Measurements from ENCODE around the gene MPL.

MPL gene

DNA sequence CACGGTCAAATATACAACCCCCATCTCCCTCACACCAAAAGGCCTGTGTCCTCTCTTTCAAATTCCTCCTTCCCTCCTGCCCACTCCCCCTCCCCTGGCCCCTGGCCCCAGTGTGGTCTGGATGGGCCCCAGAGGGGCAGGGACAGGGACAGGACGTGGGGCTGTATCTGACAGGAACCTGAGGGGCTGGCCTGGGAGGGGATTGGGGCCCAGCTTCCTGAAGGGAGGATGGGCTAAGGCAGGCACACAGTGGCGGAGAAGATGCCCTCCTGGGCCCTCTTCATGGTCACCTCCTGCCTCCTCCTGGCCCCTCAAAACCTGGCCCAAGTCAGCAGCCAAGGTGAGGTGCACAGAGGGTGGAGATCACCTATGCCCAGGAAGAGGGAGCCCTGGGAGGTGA is at the start of gene MPL:
MPL (plus strand) TSS at position 231 of the 400 bp plus-strand sequence; CDS start at position 262, 31 bp downstream.
- DNase-seq (ENCODE audit: low read depth), result no peak

GRCh38 chr1:43288058-43288784 is 49.4 kb upstream of the MPL start:
- DNase-seq (ENCODE audit: low read depth), result no peak

- no peak for DNase-seq (ENCODE audit: low read depth)
Measured at GRCh38 chr1:43288785-43289706, 48.6 kb upstream of the MPL start.

DNA sequence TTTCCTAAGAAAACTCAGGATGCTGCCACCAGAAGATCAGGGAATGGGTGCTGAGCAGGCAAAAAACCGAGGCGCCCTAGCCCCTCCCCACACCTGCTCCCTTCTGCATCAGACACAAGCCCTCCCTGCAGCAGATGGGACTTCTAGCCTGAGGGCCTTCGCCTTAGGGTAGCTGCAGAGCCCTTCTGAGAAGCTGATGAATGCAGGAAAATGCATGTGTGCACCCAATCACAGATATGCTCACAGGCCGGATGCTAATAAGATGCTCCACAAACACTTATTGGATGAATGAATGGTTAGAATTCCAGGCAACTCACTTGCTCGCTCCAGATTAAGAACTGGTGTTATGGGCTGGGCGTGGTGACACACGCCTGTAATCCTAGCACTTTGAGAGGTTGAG is 45.4 kb upstream of the MPL start:
- DNase-seq (ENCODE audit: low read depth), result no peak

- no peak for DNase-seq (ENCODE audit: low read depth)
Measured at GRCh38 chr1:43292679-43293078, 44.9 kb upstream of the MPL start.

- no peak for DNase-seq (ENCODE audit: low read depth)
Measured at GRCh38 chr1:43293176-43293575, 44.4 kb upstream of the MPL start.

DNA sequence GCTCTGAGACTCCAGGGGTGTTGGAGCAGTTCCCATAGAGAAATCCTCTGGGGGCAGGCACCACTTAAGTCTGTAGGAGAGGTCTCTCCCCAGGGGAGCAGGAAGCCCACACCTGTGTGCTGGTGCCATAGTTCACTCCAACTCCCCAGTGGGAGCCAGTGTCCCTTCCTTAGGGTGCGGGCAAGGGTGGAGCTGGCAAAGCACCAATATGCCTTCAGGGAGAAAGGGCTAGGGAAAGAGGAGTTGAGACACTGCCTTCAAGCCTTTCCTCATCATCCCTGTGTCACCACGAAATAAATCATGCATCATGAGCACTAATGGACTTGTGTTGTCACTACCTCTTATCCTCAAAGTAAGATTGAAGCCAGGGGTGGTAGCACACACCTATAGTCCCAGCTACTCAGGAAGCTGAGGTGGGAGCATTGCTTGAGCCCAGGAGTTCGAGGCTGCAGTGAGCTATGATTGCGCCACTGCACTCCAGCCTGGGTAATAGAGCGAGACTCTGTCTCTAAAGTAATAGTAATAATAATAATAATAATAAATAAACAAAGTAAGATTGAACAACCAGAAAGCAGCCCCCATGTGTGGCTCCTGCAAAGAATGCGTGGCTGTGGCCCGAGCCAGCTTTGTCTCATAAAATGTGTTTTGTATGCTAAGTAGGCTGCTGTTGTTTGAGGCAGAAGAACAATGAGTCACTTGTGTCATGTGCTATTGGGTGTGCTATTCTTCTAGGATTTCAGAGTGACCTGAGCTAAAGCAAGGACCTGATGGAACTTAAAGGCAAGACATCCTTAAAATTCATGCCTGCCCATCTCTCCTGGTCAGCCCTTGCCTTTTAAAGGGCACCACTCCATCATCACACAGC is 43.5 kb upstream of the MPL start:
- DNase-seq (ENCODE audit: low read depth), result no peak

GRCh38 chr1:43294761-43295160 is 42.9 kb upstream of the MPL start:
- no peak for DNase-seq (ENCODE audit: low read depth)

DNA sequence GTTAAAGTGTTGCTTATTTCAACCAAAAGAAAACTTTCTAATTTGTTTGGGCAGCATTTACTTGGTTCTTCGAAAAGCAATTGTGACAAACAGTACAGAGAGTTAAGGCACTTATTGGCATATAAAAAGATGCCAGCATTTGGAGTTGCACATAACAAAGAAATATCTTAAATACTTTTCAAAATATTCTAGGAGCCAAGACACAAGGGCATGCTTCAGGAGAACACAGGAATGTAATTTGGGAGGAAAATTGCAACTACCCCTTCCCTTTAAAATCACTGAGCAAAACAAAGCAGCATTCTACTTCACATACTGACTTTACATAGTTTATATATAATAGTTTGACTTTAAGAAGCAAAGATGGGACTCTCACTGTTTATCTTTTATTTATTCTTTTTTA is 41.4 kb upstream of the MPL start:
- DNase-seq (ENCODE audit: low read depth), result no peak

GRCh38 chr1:43298055-43298454 is 39.6 kb upstream of the MPL start:
- no peak for DNase-seq (ENCODE audit: low read depth)

GRCh38 chr1:43299101-43299500 is 38.5 kb upstream of the MPL start:
- DNase-seq (ENCODE audit: low read depth), result no peak

DNA sequence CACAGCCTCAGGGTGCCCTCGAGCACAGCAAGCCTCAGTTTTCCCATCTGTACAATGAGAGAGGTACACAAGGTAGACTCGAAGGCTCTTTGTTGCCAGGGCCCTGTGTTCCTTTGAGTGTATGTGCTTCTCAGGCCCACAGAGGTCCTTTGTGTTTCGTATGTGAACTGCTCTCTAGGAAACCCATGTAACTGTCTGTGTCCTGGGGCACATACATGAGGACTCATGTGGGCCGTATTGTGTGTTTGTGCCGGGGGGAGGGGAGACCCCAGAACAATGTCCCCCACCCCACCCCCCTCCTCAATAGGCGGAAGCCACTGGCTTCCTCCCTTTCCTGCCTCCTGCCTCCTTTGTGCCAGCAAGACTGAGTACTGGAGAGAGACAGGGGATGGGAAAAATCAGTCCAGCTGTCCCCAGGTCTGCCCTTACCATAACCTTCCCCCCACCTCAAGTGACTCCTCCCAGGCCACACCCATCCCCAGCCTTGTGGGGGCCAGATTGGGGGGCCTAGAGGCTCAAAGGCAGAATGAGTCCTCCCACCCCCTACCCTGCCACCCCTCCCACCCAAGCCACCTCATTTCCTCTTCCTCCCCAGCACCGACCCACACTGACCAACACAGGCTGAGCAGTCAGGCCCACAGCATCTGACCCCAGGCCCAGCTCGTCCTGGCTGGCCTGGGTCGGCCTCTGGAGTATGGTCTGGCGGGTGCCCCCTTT is 37.1 kb upstream of the MPL start, which contains the start of gene TIE1:
TIE1 (plus strand) TSS at position 605 of the 717 bp plus-strand sequence; CDS start at position 695, 90 bp downstream.
- no peak for DNase-seq (ENCODE audit: low read depth)

GRCh38 chr1:43302201-43302600 is 35.4 kb upstream of the MPL start:
- DNase-seq (ENCODE audit: low read depth), result no peak

DNA sequence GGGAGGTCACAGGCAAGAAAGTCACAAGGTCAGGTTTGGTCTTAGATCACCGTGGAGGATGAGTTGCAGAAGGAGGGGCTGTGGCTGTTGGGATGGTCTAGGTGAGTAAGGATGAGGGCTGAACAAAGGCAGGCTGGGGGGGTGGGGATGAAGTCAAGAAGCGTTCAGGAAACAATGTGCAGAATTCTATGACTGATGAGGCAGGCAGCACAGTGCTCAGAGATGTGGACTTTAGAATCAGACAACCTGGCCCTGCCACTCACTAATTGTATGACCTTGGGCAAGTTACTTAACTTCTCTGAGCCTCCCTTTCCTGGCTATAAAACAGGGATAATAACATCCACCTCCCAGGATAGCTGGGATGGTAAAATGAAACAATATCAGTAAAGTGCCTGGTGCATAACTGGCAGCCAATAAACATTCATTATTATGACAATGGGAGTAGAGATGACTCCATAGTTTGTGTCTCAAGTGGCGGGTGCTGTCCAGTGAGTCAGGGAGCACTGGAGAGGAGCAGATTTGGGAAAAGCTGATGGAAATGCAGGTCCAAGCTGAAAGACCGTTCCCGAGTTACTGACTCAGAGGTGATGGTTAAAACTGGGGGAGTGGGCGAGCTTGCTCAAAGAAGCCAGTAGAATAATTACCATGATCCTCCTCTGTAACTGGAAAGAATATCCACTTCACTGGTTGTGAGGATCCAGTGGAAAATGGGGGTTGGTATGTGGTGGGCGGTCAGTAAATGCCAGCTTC is 34.7 kb upstream of the MPL start:
- no peak for DNase-seq (ENCODE audit: low read depth)

DNA sequence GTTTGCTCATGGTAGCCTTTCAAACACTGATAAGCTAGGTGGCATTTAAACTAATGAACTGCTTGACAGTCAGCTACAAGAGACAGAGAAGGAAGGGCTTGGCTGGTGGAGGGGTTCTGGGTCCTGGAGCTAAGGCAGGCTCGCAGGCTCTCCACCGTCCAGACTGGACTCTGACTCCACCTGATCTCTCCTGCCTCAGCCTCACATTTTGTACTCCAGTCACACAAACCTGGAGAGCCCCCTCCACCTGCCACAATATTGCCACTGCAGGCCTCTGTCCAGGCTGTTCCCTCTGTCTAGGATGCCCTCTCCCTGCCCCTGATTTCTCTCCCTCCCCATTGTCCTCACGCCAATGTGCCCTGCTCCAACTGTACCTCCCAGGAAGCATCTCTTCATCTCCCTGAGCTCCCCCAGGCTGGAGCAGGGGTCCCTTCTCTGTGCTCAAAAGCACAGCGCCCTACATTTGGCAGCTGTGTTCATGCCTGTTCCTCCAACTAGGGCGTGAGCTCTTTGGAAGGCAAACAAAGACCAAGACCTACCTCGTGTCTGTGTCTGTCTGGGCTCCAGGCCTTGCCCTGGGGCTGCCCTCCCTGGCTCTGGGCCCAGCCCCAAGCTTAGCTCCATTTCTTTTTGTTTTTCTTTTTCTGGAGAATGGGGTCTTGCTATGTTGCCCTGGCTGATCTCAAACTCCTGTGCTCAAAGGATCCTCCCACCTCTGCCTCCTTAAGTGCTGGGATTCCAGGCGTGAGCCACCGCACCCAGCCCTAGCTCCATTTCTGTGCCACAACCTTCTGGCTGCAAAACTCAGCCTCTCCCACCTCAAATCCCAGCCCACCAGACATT is 33.9 kb upstream of the MPL start:
- no peak for DNase-seq (ENCODE audit: low read depth)

GRCh38 chr1:43304314-43304681 is 33.3 kb upstream of the MPL start:
- DNase-seq (ENCODE audit: low read depth), result no peak

DNA sequence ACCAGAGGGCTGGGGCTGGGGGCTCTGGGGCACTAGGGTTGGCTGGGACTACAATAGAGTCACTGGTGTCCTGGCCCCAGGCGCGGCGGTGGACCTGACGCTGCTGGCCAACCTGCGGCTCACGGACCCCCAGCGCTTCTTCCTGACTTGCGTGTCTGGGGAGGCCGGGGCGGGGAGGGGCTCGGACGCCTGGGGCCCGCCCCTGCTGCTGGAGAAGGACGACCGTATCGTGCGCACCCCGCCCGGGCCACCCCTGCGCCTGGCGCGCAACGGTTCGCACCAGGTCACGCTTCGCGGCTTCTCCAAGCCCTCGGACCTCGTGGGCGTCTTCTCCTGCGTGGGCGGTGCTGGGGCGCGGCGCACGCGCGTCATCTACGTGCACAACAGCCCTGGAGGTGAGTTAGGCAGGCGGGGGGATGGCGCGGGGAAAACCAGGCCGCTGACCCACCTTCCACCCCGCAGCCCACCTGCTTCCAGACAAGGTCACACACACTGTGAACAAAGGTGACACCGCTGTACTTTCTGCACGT is 32.8 kb upstream of the MPL start:
- DNase-seq (ENCODE audit: low read depth), result no peak

DNA sequence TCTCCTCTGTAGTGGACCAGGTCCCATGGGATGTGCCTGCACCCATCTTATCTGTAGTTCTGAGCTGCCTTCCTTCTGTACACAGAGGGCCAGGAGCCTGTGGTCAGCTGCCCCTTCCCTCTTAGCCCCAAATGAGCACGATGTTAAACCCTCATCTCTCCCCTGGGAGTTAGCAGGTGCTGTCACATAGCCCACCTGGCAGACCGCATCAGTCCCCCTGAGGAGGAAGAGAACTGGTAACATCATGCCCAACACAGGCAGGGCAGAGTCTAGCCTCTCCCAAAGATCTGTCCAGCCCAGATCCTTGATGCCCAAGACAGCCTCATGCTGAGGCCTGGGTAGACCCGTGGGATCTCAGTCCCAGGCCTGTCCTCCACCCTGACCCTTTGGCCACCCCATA is 32.2 kb upstream of the MPL start:
- DNase-seq (ENCODE audit: low read depth), result no peak

GRCh38 chr1:43305926-43306687 is 31.5 kb upstream of the MPL start:
- no peak for DNase-seq (ENCODE audit: low read depth)

All from stimulated activated CD8-positive, alpha-beta memory T cell treated with anti-CD3 and anti-CD28 coated beads, Interleukin-15, amount 100 ng/mL, for 24 hours (primary cell).